Upper lobe of left lung (tissue), 6 donors: Measurements from ENCODE around the gene LRRC2. TPM values are rescaled to one million over a fixed set of nuclear protein-coding genes. Genes with fewer than 3 reads are reported as not detected.

Experiments used
- ATAC-seq, 2 donors: fragments of 200-7000 bp; cut with Tn5 transposase; one replicate each; pipeline ENCODE4 v1.9.1; 2022; ENCODE audit warnings: mild to moderate bottlenecking in 2 of 2, moderate library complexity in 2 of 2; ENCODE audit not compliant: low FRiP score in 2 of 2
- DNase-seq, 2 donors: peaks; one replicate each; pipeline ENCODE4 v3.0.0-alpha.2; 2019 to 2020
- H3K27ac ChIP-seq, 4 donors: fragments of 200-600 bp; sonication (generic); one replicate each; pipeline ENCODE4 v1.5.1; 2016 to 2019
- H3K27me3 ChIP-seq, 4 donors: fragments of 200-600 bp; sonication (generic); one replicate each; pipeline ENCODE4 v1.5.1; 2017 to 2019
- H3K36me3 ChIP-seq, 4 donors: fragments of 200-600 bp; sonication (generic); one replicate each; pipeline ENCODE4 v1.5.1; 2016 to 2019
- H3K4me1 ChIP-seq, 4 donors: fragments of 200-600 bp; sonication (generic); one replicate each; pipeline ENCODE4 v1.5.1; 2018 to 2019
- H3K4me3 ChIP-seq, 4 donors: fragments of 200-600 bp; sonication (generic); one replicate each; pipeline ENCODE4 v1.5.1; 2017 to 2019; ENCODE audit warnings: mild to moderate bottlenecking in 2 of 4, moderate library complexity in 1 of 4
- H3K9me3 ChIP-seq, 4 donors: fragments of 200-600 bp; sonication (generic); one replicate each; pipeline ENCODE4 v1.5.1; 2018 to 2019
- CTCF ChIP-seq, 6 experiments: fragments of 450-650 bp in 4 of 6; fragments of 200-600 bp in 2 of 6; sonication (generic) in 2 of 6; IDR thresholded peaks; one replicate each; pipeline ENCODE4 v1.5.1; 2016 to 2019; ENCODE audit warnings: antibody characterized with exemption in 6 of 6
- EP300 ChIP-seq, 4 donors: sonication (generic); formaldehyde crosslinking; IDR thresholded peaks; one replicate each; pipeline ENCODE4 v1.5.1; 2017; ENCODE audit warnings: antibody characterized with exemption in 4 of 4, control low read depth in 2 of 4
- POLR2A ChIP-seq, 4 donors: fragments of 450-650 bp; IDR thresholded peaks; one replicate each; pipeline ENCODE4 v1.5.1; 2016 to 2017; ENCODE audit warnings: antibody characterized with exemption in 4 of 4, mild to moderate bottlenecking in 2 of 4
- POLR2AphosphoS5 ChIP-seq, 2 donors: sonication (generic); formaldehyde crosslinking; IDR thresholded peaks; one replicate each; pipeline ENCODE4 v1.5.1; 2017; ENCODE audit warnings: antibody characterized with exemption in 2 of 2
- WGBS, 2 donors: methylation state at CpG; one replicate each; pipeline ENCODE4 v1.1.5; 2017 to 2018; 5-methylcytosine and 5-hydroxymethylcytosine counted together
- total RNA-seq, 6 donors: library from RNA; depleted of rRNA in 4 of 6; stranded (reverse); fragments of >200 nt in 4 of 6; gene quantifications; one replicate each; pipeline versions ENCODE4 v1.1.0 to v1.2.1, GENCODE V29; 2016 to 2021
- donor health status: DM: no; HTN: no; CAD: no; lungs with moderate emphysema.
- donor health status: DM: no; HTN: yes; CAD: no; lungs with severe emphysema.

Gene LRRC2
- total RNA-seq, 6 donors from 2014 or later, result 1.1 to 4.2 (median 1.5) TPM

GRCh38 chr3:46483825-46484224, 82.3 kb downstream of the LRRC2 start:
- peaks cover 1 to 10% (median 4%) of the 10 kb centered on the region in 4 donors for H3K4me1 ChIP-seq
- TF ChIP-seq POLR2AphosphoS5 (IDR thresholded peaks at IDR 0.05), result no peak
- no peak for TF ChIP-seq EP300 (IDR thresholded peaks at IDR 0.05)
- TF ChIP-seq CTCF (IDR thresholded peaks at IDR 0.05), result no peak
- no peak for TF ChIP-seq POLR2A (IDR thresholded peaks at IDR 0.05)
- 89 to 91% methylated on average over 2 of the region's 2 CpGs for WGBS, 2 donors
- H3K27ac ChIP-seq, result no peak overlapping the region
- H3K36me3 ChIP-seq, result no peaks in the 10 kb centered on the region
- ATAC-seq (no peak), DNase-seq (no peak)
- no peaks in the 10 kb centered on the region for H3K9me3 ChIP-seq
- H3K4me3 ChIP-seq, result no peak overlapping the region
- H3K27me3 ChIP-seq, result no peaks in the 10 kb centered on the region

GRCh38 chr3:46482632-46483350, 83.3 kb downstream of the LRRC2 start:
- H3K9me3 ChIP-seq, result no peaks in the 10 kb centered on the region
- H3K36me3 ChIP-seq, result no peaks in the 10 kb centered on the region
- no peak for TF ChIP-seq POLR2A (IDR thresholded peaks at IDR 0.05)
- no peak for TF ChIP-seq EP300 (IDR thresholded peaks at IDR 0.05)
- TF ChIP-seq POLR2AphosphoS5 (IDR thresholded peaks at IDR 0.05), result no peak
- no peak for TF ChIP-seq CTCF (IDR thresholded peaks at IDR 0.05)
- DNase-seq (no peak), ATAC-seq (no peak)
- no peaks in the 10 kb centered on the region for H3K27me3 ChIP-seq
- H3K4me1 ChIP-seq, result peaks cover 0 to 5% (median 1%) of the 10 kb centered on the region in 4 donors
- 78 to 100% methylated on average over 1 of the region's 1 CpG for WGBS, 2 donors
- no peak overlapping the region for H3K27ac ChIP-seq
- no peak overlapping the region for H3K4me3 ChIP-seq

- no peak for DNase-seq
- Histone ChIP-seq H3K4me3 (no peak overlapping the region), H3K36me3 (no peaks in the 10 kb centered on the region), H3K27ac (no peak overlapping the region), H3K4me1 (peaks cover 0 to 5% (median 1%) of the 10 kb centered on the region in 4 donors), H3K27me3 (no peaks in the 10 kb centered on the region), H3K9me3 (no peaks in the 10 kb centered on the region)
- ATAC-seq, result no peak
- 80 to 92% methylated on average over 4 of the region's 4 CpGs for WGBS, 2 donors
- TF ChIP-seq CTCF (IDR thresholded peaks at IDR 0.05) (no peak), EP300 (IDR thresholded peaks at IDR 0.05) (no peak), POLR2AphosphoS5 (IDR thresholded peaks at IDR 0.05) (no peak), POLR2A (IDR thresholded peaks at IDR 0.05) (no peak)
Observed at GRCh38 chr3:46481636-46482035, 84.5 kb downstream of the LRRC2 start.

GRCh38 chr3:46480491-46481195, 85.5 kb downstream of the LRRC2 start:
- no peak for TF ChIP-seq POLR2A (IDR thresholded peaks at IDR 0.05)
- TF ChIP-seq CTCF (IDR thresholded peaks at IDR 0.05), result no peak
- no peak for TF ChIP-seq POLR2AphosphoS5 (IDR thresholded peaks at IDR 0.05)
- TF ChIP-seq EP300 (IDR thresholded peaks at IDR 0.05), result no peak
- Histone ChIP-seq H3K9me3 (no peaks in the 10 kb centered on the region), H3K27me3 (no peaks in the 10 kb centered on the region), H3K4me3 (no peak overlapping the region), H3K4me1 (peaks cover 0 to 5% (median 1%) of the 10 kb centered on the region in 4 donors), H3K36me3 (no peaks in the 10 kb centered on the region), H3K27ac (no peak overlapping the region)
- no peak for ATAC-seq
- WGBS, 2 donors, result 77 to 79% methylated on average over 5 to 6 of the region's 6 CpGs
- no peak for DNase-seq
